Vagina (tissue), 2 donors: ENCODE data around the gene NDUFV2.

Experiments
- POLR2A ChIP-seq, 2 donors: fragments of 450-650 bp; IDR thresholded peaks; one replicate each; pipeline ENCODE4 v1.6.1; 2017; ENCODE audit warnings: antibody characterized with exemption in 2 of 2, mild to moderate bottlenecking in 2 of 2, moderate library complexity in 2 of 2
- POLR2AphosphoS5 ChIP-seq, 2 donors: sonication (generic); formaldehyde crosslinking; IDR thresholded peaks; one replicate each; pipeline ENCODE4 v1.9.0; 2017; ENCODE audit warnings: antibody characterized with exemption in 2 of 2, mild to moderate bottlenecking in 2 of 2, low read depth in 1 of 2; ENCODE audit not compliant: insufficient read depth in 1 of 2
- TF ChIP-seq, protein P1 (sequence below), 3 experiments: fragments of 450-650 bp in 2 of 3; fragments of 200-600 bp in 1 of 3; sonication (generic) in 1 of 3; IDR thresholded peaks; one replicate each; pipeline ENCODE4 v1.5.1; 2017 to 2019; ENCODE audit warnings: antibody characterized with exemption in 3 of 3, mild to moderate bottlenecking in 2 of 3, moderate library complexity in 2 of 3

DNA sequence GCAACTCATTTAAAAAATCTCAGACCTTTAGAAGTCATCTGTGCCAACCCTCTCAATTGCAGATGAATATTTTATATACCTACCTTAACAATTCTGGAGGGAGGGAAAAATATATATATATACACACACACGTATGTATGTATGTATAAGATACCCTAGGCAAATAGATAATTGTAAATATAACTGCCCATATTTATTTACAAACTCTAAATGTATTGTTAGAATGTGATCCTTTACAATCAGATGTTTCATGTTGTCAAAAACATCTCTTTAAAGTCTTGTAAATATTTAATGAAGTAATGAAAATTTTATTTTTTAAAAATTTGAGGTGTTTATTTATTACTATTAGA lies 45.7 kb downstream of the NDUFV2 start:
- TF ChIP-seq, protein P1, sequence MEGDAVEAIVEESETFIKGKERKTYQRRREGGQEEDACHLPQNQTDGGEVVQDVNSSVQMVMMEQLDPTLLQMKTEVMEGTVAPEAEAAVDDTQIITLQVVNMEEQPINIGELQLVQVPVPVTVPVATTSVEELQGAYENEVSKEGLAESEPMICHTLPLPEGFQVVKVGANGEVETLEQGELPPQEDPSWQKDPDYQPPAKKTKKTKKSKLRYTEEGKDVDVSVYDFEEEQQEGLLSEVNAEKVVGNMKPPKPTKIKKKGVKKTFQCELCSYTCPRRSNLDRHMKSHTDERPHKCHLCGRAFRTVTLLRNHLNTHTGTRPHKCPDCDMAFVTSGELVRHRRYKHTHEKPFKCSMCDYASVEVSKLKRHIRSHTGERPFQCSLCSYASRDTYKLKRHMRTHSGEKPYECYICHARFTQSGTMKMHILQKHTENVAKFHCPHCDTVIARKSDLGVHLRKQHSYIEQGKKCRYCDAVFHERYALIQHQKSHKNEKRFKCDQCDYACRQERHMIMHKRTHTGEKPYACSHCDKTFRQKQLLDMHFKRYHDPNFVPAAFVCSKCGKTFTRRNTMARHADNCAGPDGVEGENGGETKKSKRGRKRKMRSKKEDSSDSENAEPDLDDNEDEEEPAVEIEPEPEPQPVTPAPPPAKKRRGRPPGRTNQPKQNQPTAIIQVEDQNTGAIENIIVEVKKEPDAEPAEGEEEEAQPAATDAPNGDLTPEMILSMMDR (IDR thresholded peaks at IDR 0.05): no peak
- TF ChIP-seq POLR2A (IDR thresholded peaks at IDR 0.05) (no peak), POLR2AphosphoS5 (IDR thresholded peaks at IDR 0.05; ENCODE audit: insufficient read depth in 1 of 2, low read depth in 1 of 2) (no peak)
